ENCODE measurements around the gene ZNF839.

DNA sequence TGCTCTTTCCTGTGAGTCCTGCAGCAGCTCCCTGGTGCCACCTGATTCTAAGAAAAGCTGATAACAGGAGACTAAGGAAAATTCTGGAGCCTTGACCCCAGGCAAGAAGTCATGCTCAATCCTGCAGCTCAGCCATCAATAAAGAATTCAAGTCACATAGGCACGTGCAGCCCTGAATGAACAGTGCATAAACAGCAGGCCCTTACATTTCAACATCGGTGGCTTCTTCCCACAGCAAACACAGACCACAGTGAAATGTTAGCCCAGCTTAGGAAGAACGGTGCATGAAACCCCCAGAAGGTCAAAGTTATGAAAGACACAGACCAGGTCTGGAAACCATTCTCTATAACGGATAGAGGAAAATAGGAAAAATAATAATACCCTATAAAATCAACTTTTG, 32.7 kb downstream of the ZNF839 start:
- TF ChIP-seq POLR2A (IDR thresholded peaks at IDR 0.05; ENCODE audit: low read depth, low read length), result no peak
- no peak for TF ChIP-seq POLR2AphosphoS5 (IDR thresholded peaks at IDR 0.05; ENCODE audit: low read depth, low read length)
- no peak for TF ChIP-seq TAF1 (IDR thresholded peaks at IDR 0.05; ENCODE audit: borderline replicate concordance, low read depth, low read length)
